Lung (tissue), 12 donors: ENCODE measurements around the gene MEAK7. TPM values are rescaled to one million over a fixed set of nuclear protein-coding genes. Genes with fewer than 3 reads are reported as not detected.

ENCODE experiments used
- ATAC-seq: fragments of 200-7000 bp; cut with Tn5 transposase; one replicate; pipeline ENCODE4 v1.9.1; 2020; ENCODE audit warnings: moderate number of reproducible peaks; ENCODE audit not compliant: insufficient read depth, low FRiP score
- DNase-seq, 3 donors: peaks; one replicate each; pipeline ENCODE4 v3.0.0-alpha.2; 2013 to 2017
- H3K27ac ChIP-seq, 2 donors: one replicate each; pipeline ENCODE4 v1.5.1; 2013; ENCODE audit warnings: mild to moderate bottlenecking in 2 of 2, moderate library complexity in 2 of 2, control low read depth in 1 of 2, inconsistent platforms in 1 of 2, low read depth in 1 of 2, low read length in 1 of 2
- H3K27me3 ChIP-seq, 3 donors: one replicate each; pipeline ENCODE4 v1.5.1; 2013; ENCODE audit warnings: low read length in 2 of 3; ENCODE audit not compliant: control insufficient read depth in 3 of 3, insufficient read depth in 3 of 3
- H3K36me3 ChIP-seq, 4 donors: one replicate each; pipeline ENCODE4 v1.5.1; 2013; ENCODE audit warnings: low read length in 4 of 4, mild to moderate bottlenecking in 1 of 4, moderate library complexity in 1 of 4; ENCODE audit not compliant: control insufficient read depth in 4 of 4, insufficient read depth in 4 of 4
- H3K4me1 ChIP-seq, 5 donors: one replicate each; pipeline ENCODE4 v1.5.1; 2013; ENCODE audit warnings: low read length in 5 of 5, mild to moderate bottlenecking in 2 of 5, moderate library complexity in 1 of 5; ENCODE audit not compliant: control insufficient read depth in 5 of 5, insufficient read depth in 5 of 5
- H3K4me3 ChIP-seq: one replicate; pipeline ENCODE4 v1.5.1; 2013; ENCODE audit warnings: mild to moderate bottlenecking, control low read depth, moderate library complexity
- H3K9ac ChIP-seq, 2 donors: one replicate each; pipeline ENCODE4 v1.5.1; 2013; ENCODE audit warnings: low read length in 2 of 2, control low read depth in 1 of 2; ENCODE audit not compliant: insufficient read depth in 1 of 2
- H3K9me3 ChIP-seq, 4 donors: one replicate each; pipeline ENCODE4 v1.5.1; 2013; ENCODE audit warnings: low read length in 3 of 4, mild to moderate bottlenecking in 1 of 4, moderate library complexity in 1 of 4; ENCODE audit not compliant: control insufficient read depth in 4 of 4, insufficient read depth in 3 of 4
- CTCF ChIP-seq: IDR thresholded peaks from 2 replicates; pipeline ENCODE4 v1.5.1; 2012; ENCODE audit warnings: mild to moderate bottlenecking; ENCODE audit errors: control extremely low read depth, extremely low read depth
- WGBS, 2 donors: extraction: QIAGEN DNeasy Blood & Tissue Kit; methylation state at CpG; one replicate each; pipeline ENCODE4 v1.1.7; 2013; 5-methylcytosine and 5-hydroxymethylcytosine counted together
- polyA plus RNA-seq, 2 donors: library from polyadenylated mRNA; stranded (reverse); fragments of 200-250 nt; gene quantifications; one replicate each; pipeline ENCODE4 v1.2.1, GENCODE V29; 2013
- total RNA-seq, 2 donors: library from RNA; depleted of rRNA in 1 of 2; stranded (reverse); fragments of >200 nt in 1 of 2; gene quantifications; one replicate each; pipeline ENCODE4 v1.2.1, GENCODE V29; 2014 to 2021
- donor health status: control.
- donor health status: control.
- donor health status: Bipolar disorder and iron deficiency.
- donor health status: healthy.
- donor health status: DM: yes; HTN: yes; CAD: no.

MEAK7 gene
- total and polyA plus RNA-seq, 4 donors: 4.8 to 16.9 (median 11.2) TPM

GRCh38 chr16:84477661-84478060 is 26.8 kb downstream of the MEAK7 start:
- Histone ChIP-seq H3K27me3 (no peaks in the 10 kb centered on the region), H3K9ac (no peak overlapping the region), H3K4me3 (no peak overlapping the region), H3K36me3 (peaks cover 0 to 12% (median 7%) of the 10 kb centered on the region in 4 donors), H3K9me3 (no peaks in the 10 kb centered on the region), H3K4me1 (peaks cover 0 to 26% (median 3%) of the 10 kb centered on the region in 5 donors), H3K27ac (no peak overlapping the region)
- no peak for DNase-seq
- ATAC-seq: no peak
- TF ChIP-seq CTCF: no peak
- 80 to 88% methylated on average over 7 of the region's 7 CpGs for WGBS, 2 donors

GRCh38 chr16:84476401-84476800 is 28.1 kb downstream of the MEAK7 start:
- 88% methylated on average over 8 of the region's 8 CpGs for WGBS, 2 donors
- Histone ChIP-seq H3K36me3 (peaks cover 0 to 5% (median 4%) of the 10 kb centered on the region in 4 donors), H3K4me1 (peaks cover 0 to 16% (median 0%) of the 10 kb centered on the region in 5 donors), H3K9me3 (peaks cover 0 to 3% (median 0%) of the 10 kb centered on the region in 4 donors), H3K27me3 (no peaks in the 10 kb centered on the region), H3K9ac (no peak overlapping the region), H3K27ac (no peak overlapping the region), H3K4me3 (no peak overlapping the region)
- ATAC-seq (no peak), DNase-seq (peak; percentile 66 to 86 (median 78))
- no peak for TF ChIP-seq CTCF

- H3K9me3 ChIP-seq: peaks cover 0 to 6% (median 0%) of the 10 kb centered on the region in 4 donors
- 74 to 87% methylated on average over 8 of the region's 8 CpGs for WGBS, 2 donors
- H3K4me1 ChIP-seq: peaks cover 0 to 9% (median 0%) of the 10 kb centered on the region in 5 donors
- H3K36me3 ChIP-seq: peaks cover 0 to 5% (median 4%) of the 10 kb centered on the region in 4 donors
- H3K27me3 ChIP-seq: no peaks in the 10 kb centered on the region
- ATAC-seq (no peak), DNase-seq (no peak)
- no peak overlapping the region for H3K27ac ChIP-seq
- no peak overlapping the region for H3K4me3 ChIP-seq
- no peak for TF ChIP-seq CTCF
- H3K9ac ChIP-seq: no peak overlapping the region
Measured at GRCh38 chr16:84475643-84476240, 28.7 kb downstream of the MEAK7 start.
